GM19438 (cell line): Measurements from ENCODE around the gene CPPED1.

ENCODE experiments used
- ATAC-seq: cut with Tn5 transposase; IDR thresholded peaks from one replicate; pipeline ENCODE4 v1.9.1; 2021; ENCODE audit warnings: low read depth; ENCODE audit not compliant: unreplicated experiment

The CPPED1 gene

GRCh38 chr16:12742741-12743140 is 60.9 kb downstream of the CPPED1 start:
- no peak for ATAC-seq

GRCh38 chr16:12740986-12741610 is 62.6 kb downstream of the CPPED1 start:
- no peak for ATAC-seq

GRCh38 chr16:12739738-12740137 is 63.9 kb downstream of the CPPED1 start:
- no peak for ATAC-seq

DNA sequence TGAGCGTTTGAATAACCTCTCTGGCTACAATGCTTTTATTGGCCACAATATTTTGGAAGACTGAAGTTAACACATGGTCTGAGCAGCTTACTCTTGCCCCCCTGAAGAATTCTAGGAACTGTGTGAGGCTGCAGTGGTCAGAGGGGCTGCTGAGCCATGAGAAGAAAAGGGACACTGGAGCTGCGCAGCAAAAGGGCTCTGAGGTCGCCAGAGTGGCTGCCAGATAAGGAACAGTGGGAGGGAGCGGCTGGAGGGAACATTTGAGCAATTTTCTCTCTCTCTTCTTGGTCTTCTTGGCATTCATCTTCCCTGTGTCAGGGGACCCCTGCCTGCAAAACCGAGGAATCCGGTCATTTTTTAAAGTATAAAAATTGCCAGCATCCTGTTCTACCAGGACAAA is 66.1 kb downstream of the CPPED1 start:
- ATAC-seq = no peak

GRCh38 chr16:12735805-12736204 is 67.9 kb downstream of the CPPED1 start:
- no peak for ATAC-seq

DNA sequence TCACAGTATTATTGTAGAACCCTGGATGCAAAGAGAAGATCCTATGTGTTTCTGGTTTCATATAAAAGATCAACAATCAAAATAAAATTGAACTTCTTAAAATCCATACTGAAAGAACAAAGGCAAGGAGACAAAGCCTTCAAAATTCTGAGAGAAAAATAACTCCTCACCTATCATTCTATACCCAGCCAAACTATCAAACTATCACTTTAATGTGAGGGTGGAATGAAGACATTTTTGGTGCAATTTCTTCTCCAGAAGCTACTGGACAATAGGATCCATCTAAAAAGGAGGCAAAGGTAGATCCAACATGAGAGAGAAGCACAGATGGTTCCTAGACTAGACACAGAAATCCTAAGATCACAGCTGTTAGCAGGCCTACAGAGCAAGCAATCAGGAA is 71.1 kb downstream of the CPPED1 start:
- ATAC-seq = no peak

GRCh38 chr16:12729448-12729847 is 74.2 kb downstream of the CPPED1 start:
- ATAC-seq = no peak

GRCh38 chr16:12728469-12728868 is 75.2 kb downstream of the CPPED1 start:
- no peak for ATAC-seq

DNA sequence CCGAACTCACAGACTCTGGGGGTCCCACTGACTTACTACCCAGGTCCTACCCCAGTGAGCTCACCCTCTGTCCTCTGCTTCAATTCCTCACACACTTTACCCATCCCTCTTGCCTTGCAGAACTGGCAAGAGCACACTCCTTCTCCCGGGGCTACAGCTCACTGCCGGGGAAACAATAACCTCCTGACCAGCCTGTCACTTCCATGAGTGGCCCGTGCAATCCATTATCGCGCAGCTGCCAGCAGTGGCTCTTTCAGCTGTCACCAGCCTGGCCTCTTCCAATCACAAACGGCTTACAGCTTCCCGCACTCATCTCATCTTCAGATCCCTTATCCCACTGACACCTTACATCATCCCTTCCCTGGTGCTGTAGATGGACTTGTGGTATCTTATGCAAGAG is 79.5 kb downstream of the CPPED1 start:
- no peak for ATAC-seq

DNA sequence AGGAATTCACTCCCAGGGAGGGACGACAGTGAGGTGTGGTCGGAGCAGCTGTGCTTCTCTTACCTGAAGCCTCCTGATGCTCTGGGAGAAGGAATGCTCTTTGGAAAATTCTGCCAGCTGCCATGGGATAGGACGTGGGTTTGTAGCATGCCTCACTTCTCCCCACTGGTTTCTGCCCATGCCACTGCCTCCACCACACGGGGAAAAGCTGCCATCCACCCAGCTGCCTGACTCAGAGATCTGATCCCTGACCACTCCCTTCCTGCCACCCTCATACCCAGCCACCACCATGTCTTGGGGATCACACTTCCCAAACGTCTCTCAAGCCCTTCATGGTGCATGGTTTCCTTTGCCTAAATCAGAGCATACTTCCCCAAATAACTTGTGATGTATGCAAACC is 80.0 kb downstream of the CPPED1 start:
- ATAC-seq = no peak

GRCh38 chr16:12721841-12722421 is 81.8 kb downstream of the CPPED1 start:
- ATAC-seq = no peak

DNA sequence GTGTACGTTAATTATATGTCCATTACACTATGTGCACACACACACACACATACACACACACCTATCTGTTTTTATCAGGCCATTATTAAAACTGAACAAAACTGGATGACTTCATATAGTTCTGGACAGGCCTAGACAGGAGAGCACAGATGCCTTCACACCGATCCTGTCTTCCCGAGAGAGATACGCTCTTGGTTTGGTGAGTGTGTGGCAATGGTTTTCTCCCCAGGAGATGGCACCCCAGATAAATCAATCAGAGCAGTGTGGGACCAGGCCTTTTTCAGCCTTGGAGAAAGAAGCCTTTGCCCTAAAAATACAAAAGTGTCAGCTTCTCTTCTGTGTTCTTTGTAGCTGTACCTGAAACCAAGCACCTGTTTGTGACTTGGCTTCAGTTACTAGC is 83.7 kb downstream of the CPPED1 start:
- no peak for ATAC-seq

DNA sequence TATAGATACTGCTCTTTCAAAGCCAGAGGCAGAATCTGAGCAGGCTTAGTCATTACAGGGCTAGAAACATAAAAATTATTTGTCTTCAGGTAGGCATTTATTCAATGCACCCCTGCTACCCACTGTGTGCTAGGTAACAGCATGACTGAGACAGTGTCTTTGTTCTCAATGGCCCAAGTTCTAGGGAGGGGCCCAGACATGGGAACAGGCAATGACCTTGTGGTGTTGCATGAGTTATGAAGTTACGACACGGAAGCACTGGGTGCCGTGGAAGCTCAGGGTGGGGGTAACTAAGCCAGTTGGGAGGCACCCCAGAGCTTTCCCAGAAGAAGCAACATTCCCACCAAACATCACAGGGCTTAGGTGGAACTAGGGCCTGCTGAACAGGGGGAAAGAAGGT is 87.0 kb downstream of the CPPED1 start:
- ATAC-seq = no peak

GRCh38 chr16:12709807-12710206 is 93.9 kb downstream of the CPPED1 start:
- ATAC-seq = no peak

GRCh38 chr16:12708266-12708665 is 95.4 kb downstream of the CPPED1 start:
- no peak for ATAC-seq

DNA sequence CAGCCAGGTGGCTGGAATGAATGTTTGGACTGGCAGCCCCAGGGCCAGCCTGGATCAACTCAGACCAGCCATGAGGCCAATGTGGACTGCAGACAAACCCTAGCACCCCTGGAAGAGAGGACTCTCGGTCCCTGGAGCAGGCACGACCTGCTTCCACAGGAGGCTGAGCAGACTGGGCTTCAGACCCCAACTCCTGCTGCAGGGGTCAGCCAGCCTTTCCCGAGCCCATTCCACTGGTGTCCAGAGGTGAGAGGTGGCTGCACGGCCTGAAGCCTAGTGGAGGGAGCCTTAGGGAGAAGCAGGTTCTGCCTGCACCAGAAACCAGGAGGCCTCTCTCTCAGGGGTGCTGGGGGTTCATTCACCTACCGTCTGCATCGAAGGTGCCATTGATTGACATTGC is 97.1 kb downstream of the CPPED1 start:
- ATAC-seq = no peak

GRCh38 chr16:12704492-12705111 is 99.1 kb downstream of the CPPED1 start:
- no peak for ATAC-seq

GRCh38 chr16:12703935-12704334 is 99.8 kb downstream of the CPPED1 start:
- no peak for ATAC-seq

- ATAC-seq = no peak
These were observed 103.5 kb downstream of the CPPED1 start for GRCh38 chr16:12700161-12700560.

GRCh38 chr16:12699161-12699560 is 104.5 kb downstream of the CPPED1 start:
- ATAC-seq = no peak

- ATAC-seq = no peak
These were observed 106.2 kb downstream of the CPPED1 start for GRCh38 chr16:12697437-12697836.

- ATAC-seq = no peak
These were observed 108.2 kb downstream of the CPPED1 start for GRCh38 chr16:12695454-12695853.
